Thoracic aorta (tissue), 2 donors: ENCODE measurements around the gene MSI2. TPM values are rescaled to one million over a fixed set of nuclear protein-coding genes. Genes with fewer than 3 reads are reported as not detected.

Experiments
- ATAC-seq: fragments of 150-250 bp; one replicate; pipeline ENCODE4 v1.8.0; 2017; ENCODE audit warnings: low read depth; ENCODE audit not compliant: insufficient number of reproducible peaks, low FRiP score
- DNase-seq: peaks from one replicate; pipeline ENCODE4 v3.0.0-alpha.2; 2020; ENCODE audit warnings: low spot score
- H3K27ac ChIP-seq, 2 donors: fragments of 200-600 bp; sonication (generic); 1 replicate in 1 of 2; 2 replicates in 1 of 2; pipeline ENCODE4 v1.5.1; 2016; ENCODE audit warnings: mild to moderate bottlenecking in 2 of 2, moderate library complexity in 2 of 2
- H3K27me3 ChIP-seq: fragments of 200-600 bp; sonication (generic); replicated peaks from 2 replicates; pipeline ENCODE4 v1.6.0; 2016; ENCODE audit warnings: mild to moderate bottlenecking; ENCODE audit not compliant: insufficient read depth
- H3K36me3 ChIP-seq: fragments of 200-600 bp; sonication (generic); one replicate; pipeline ENCODE4 v1.5.1; 2016
- H3K4me1 ChIP-seq, 2 donors: fragments of 200-600 bp; sonication (generic); 1 replicate in 1 of 2; 2 replicates in 1 of 2; pipeline versions ENCODE4 v1.5.1 to v1.6.0; 2016; ENCODE audit warnings: low read depth in 2 of 2, mild to moderate bottlenecking in 1 of 2; ENCODE audit not compliant: control insufficient read depth in 1 of 2
- H3K4me3 ChIP-seq: fragments of 200-600 bp; sonication (generic); 2 replicates; pipeline ENCODE4 v1.5.1; 2016; ENCODE audit warnings: mild to moderate bottlenecking
- H3K9me3 ChIP-seq: fragments of 200-600 bp; sonication (generic); 2 replicates; pipeline ENCODE4 v1.5.1; 2016
- CTCF ChIP-seq: fragments of 200-600 bp; sonication (generic); IDR thresholded peaks from one replicate; pipeline ENCODE4 v1.5.1; 2019; ENCODE audit warnings: antibody characterized with exemption
- total RNA-seq, 2 donors: library from RNA; depleted of rRNA; stranded (reverse); fragments of >200 nt; gene quantifications; one replicate each; pipeline versions ENCODE4 v1.1.0 to v1.2.3, GENCODE V29; 2016

Gene MSI2
- total RNA-seq, 2 donors from 2014 or later, result 32.1 to 46.2 TPM

DNA sequence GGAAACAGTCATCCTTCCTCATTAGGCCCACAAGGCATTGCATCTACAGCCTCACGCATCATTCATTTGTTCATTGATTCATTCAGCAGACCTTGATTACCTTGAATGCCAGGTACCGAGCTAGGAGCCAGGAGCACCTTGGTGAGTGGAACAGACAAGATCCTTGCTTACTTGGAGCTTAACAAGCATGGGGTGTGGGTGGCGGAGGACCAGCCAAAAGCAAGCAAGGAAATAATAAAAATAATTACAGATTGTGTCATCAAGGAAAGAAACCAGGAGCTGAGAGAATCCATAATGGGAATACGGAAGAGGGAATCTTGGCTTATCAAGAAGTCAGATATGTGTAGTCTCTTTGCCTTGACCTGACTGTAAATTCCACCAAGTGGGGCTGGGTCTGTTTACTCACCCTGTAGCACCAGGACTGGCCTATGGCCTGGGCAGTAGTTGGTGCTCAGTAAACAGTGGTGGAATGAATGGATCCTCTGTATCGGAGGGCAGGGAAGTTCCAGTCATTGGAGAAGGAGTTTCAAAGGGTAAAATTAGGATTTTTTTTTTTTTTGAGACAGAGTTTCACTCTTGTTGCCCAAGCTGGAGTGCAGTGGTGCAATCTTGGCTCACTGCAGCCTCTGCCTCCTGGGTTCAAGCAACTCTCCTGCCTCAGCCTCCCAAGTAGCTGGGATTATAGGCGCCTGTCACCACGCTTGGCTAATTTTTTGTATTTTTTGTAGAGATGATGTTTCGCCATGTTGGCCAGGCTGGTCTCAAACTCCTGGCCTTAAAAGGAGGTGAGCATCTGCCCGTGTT lies 157.7 kb downstream of the MSI2 start:
- H3K36me3 ChIP-seq, result no peaks in the 10 kb centered on the region
- DNase-seq (no peak), ATAC-seq (no peak)
- no peaks in the 10 kb centered on the region for H3K4me1 ChIP-seq
- H3K27me3 ChIP-seq, result no peaks in the 10 kb centered on the region
- no peak overlapping the region for H3K4me3 ChIP-seq
- TF ChIP-seq CTCF, result no peak
- H3K9me3 ChIP-seq, result no peaks in the 10 kb centered on the region
- no peak overlapping the region for H3K27ac ChIP-seq

GRCh38 chr17:57415751-57416207 lies 159.5 kb downstream of the MSI2 start:
- no peaks in the 10 kb centered on the region for H3K9me3 ChIP-seq
- H3K4me3 ChIP-seq, result no peak overlapping the region
- no peaks in the 10 kb centered on the region for H3K36me3 ChIP-seq
- ATAC-seq (no peak), DNase-seq (no peak)
- no peaks in the 10 kb centered on the region for H3K4me1 ChIP-seq
- TF ChIP-seq CTCF, result no peak
- no peak overlapping the region for H3K27ac ChIP-seq
- H3K27me3 ChIP-seq, result no peaks in the 10 kb centered on the region

GRCh38 chr17:57416369-57416768 lies 160.0 kb downstream of the MSI2 start:
- no peak for TF ChIP-seq CTCF
- Histone ChIP-seq H3K36me3 (no peaks in the 10 kb centered on the region), H3K4me3 (no peak overlapping the region), H3K4me1 (no peaks in the 10 kb centered on the region), H3K27ac (no peak overlapping the region), H3K27me3 (no peaks in the 10 kb centered on the region), H3K9me3 (no peaks in the 10 kb centered on the region)
- DNase-seq, result no peak
- ATAC-seq, result no peak

GRCh38 chr17:57417956-57418355 lies 161.6 kb downstream of the MSI2 start:
- H3K9me3 ChIP-seq, result no peaks in the 10 kb centered on the region
- DNase-seq, result no peak
- ATAC-seq, result no peak
- no peak overlapping the region for H3K27ac ChIP-seq
- H3K4me1 ChIP-seq, result peaks cover 2 to 6% of the 10 kb centered on the region in 2 donors
- TF ChIP-seq CTCF, result no peak
- H3K4me3 ChIP-seq, result no peak overlapping the region
- no peaks in the 10 kb centered on the region for H3K27me3 ChIP-seq
- H3K36me3 ChIP-seq, result no peaks in the 10 kb centered on the region

DNA sequence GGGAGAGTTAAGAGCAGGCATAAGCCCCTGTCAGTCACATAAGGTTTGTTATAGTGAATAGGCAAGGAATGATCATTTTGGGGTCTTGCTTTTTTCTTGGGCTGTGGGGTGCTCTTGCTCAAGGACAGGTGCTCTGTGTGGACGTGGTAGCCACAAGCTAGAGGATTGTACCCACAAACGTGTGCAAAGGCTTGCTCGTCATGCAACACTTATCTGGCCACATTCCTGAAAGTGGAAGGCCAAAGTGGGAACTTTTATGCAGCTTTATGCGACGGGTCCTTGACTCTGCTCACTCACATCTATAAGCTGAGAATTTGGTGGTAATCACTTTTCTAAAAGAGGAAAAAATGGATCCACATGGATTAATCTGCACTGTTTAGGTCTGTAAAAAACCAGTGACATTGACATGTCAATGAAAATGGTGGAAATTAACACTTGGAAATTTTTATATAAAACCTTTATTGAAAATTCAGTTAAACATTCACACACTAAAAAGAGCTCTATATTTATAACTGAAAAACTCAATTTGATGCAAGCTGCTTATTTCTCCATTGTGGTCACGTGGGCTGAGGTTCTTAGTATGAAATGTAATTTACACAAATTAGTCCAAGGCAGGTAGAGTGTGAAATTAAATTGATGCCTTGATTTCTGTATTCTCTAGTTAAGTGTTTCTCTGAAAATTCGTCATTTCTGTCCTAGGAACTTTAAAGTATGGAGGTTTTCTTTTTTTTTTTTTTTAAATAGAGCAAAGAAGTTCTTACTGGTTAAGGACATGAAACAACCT lies 162.3 kb downstream of the MSI2 start:
- no peak for TF ChIP-seq CTCF
- ATAC-seq, result no peak
- H3K36me3 ChIP-seq, result no peaks in the 10 kb centered on the region
- no peaks in the 10 kb centered on the region for H3K9me3 ChIP-seq
- no peak overlapping the region for H3K4me3 ChIP-seq
- H3K27ac ChIP-seq, result no peak overlapping the region
- no peak for DNase-seq
- no peaks in the 10 kb centered on the region for H3K27me3 ChIP-seq
- peaks cover 6 to 13% of the 10 kb centered on the region in 2 donors for H3K4me1 ChIP-seq
